Activated CD4-positive, alpha-beta T cell treated with anti-CD3 and anti-CD28 coated beads, Interleukin-2, amount 50 U/mL, for 24 hours (primary cell): ENCODE results near the gene SUPT5H.
"Not testable (repeated sequence)": the region's sequence is repeated elsewhere in the genome, so short reads cannot be mapped to it uniquely, and the experiment has no call there.

Source experiments
- DNase-seq, 2 donors: peaks; one replicate each; pipeline ENCODE4 v3.0.0-alpha.2; 2020; ENCODE audit warnings: low read depth in 1 of 2, low spot score in 1 of 2

SUPT5H gene

DNA sequence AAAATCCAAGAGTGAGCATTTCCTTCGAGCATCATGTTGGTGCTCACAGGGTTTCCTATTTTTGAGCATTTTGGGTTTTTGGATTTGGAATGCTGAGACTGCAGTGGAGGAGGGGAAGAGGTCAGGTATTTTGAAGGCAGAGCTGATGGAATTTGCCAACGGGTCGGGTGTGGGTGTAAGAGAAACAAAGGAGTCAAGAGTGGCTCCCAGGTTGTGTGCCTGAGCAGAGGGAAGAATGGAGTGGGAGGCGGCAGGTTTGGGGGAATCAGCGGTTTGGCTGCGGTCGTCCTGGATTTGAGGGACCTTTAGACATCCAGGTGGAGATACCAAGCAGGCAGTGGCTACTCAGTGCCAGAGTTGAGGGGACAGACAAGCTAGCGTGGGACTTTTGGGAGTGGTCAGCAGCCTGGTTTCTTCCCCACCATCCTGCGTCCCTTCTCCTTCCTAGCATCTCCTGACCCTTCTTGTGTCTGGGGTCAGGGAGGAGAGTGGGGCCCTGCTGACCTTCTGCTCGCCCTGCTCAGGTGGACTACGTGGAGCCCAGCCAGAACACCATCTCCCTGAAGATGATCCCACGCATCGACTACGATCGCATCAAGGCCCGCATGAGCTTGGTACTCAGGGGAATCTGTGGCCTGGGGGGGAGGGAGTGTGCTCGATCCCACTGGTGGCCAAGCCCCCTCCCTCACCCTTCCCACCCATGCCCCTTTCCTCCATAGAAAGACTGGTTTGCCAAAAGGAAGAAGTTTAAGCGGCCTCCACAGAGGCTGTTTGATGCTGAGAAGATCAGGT is 20.8 kb downstream of the SUPT5H start:
- DNase-seq: no peak

DNA sequence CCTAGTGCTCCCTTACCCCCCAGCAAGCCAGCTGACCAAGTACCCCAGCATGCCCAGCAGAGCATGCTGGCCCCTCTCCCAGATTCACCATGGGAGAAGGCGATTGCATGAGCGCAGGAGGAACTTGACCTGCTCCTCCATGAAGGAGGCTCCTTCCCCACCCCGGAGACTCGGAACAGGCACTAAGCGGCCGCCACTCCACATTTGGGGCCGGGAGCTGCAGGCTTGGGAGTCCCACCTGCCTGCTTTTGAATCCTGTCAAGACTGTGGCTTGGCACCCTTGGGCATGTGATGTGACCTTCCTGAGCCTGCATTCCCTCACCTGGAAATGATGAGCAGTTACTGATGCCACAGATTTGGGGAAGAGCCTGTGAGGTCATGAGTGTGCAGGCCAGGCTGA is 22.6 kb downstream of the SUPT5H start:
- no peak for DNase-seq

GRCh38 chr19:39469036-39469435 is 23.7 kb downstream of the SUPT5H start:
- no peak for DNase-seq

DNA sequence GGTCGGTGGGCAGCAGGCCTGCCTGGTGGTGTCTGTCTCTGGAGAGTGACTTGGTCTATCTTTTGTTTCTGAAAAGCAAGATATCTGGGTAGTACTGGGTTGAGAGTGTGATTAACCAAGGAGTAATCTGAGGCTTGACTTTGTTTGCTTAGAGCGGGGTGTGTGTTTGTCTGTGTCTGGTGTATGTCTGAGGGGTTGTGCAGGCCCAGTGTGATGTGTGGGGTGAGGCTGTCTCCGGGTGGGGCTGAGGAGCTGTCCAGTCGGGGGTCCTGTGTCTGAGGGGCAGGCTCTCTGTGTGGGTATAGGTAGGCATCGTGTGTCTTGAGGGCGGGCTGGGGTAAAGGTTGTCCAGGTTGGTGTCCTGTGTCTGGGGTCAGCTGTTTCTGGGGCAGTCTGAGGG is 24.2 kb downstream of the SUPT5H start:
- no peak for DNase-seq

- DNase-seq: no peak
These were observed 25.4 kb downstream of the SUPT5H start for GRCh38 chr19:39470724-39471339.

- DNase-seq: no peak
These were observed 26.6 kb downstream of the SUPT5H start for GRCh38 chr19:39471756-39472536.

DNA sequence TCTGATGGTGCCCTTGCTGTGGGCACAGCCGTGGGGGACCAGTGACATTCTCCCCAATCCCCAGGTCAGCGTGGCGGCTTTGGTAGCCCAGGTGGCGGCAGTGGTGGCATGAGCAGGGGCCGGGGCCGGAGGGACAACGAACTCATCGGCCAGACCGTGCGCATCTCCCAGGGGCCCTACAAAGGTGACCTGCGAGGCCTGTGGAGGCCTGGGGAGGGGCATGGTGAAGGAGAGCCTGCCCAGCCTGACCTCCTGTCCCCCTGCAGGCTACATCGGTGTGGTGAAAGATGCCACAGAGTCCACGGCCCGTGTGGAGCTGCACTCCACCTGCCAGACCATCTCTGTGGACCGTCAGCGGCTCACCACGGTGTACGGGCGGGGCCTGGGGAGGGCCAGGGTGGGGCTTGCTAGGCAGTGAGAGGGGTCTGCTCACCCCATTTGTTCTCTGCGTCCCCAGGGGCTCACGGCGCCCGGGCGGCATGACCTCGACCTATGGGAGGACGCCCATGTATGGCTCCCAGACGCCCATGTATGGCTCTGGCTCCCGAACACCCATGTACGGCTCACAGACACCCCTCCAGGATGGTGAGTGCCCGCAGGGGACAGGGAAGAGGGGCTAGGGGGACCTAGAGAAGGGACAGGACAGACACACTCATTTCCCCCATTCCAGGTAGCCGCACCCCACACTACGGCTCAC is 27.5 kb downstream of the SUPT5H start:
- no peak for DNase-seq

GRCh38 chr19:39473443-39473960 is 28.1 kb downstream of the SUPT5H start:
- DNase-seq: no peak

GRCh38 chr19:39474139-39474620 is 28.8 kb downstream of the SUPT5H start:
- peak; percentile 54 to 65 for DNase-seq

GRCh38 chr19:39475748-39476147 is 30.4 kb downstream of the SUPT5H start:
- DNase-seq: no peak

GRCh38 chr19:39479319-39479801 is 34.0 kb downstream of the SUPT5H start:
- not testable (repeated sequence) for DNase-seq

DNA sequence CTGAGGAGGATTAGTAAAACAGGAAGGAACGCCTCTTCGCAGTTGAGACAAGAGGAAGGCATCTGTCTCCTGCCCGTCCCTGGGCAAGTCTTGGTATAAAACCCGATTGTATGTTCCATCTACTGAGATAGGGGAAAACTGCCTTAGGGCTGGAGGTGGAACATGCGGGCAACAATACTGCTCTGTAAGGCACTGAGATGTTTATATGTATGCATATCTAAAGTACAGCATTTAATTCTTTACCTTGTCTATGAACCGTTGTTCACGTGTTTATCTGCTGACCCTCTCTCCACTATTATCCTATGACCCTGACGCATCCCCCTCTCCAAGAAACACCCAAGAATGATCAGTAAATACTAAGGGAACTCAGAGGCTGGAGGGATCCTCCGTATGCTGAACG is 34.5 kb downstream of the SUPT5H start:
- no peak for DNase-seq

GRCh38 chr19:39480337-39481228 is 35.2 kb downstream of the SUPT5H start, which contains the start of gene TIMM50:
Gene TIMM50 (plus strand): TSS chr19:39480838. CDS start chr19:39480854, 16 bp downstream.
- peak; percentile 97 to 98 for DNase-seq

GRCh38 chr19:39481229-39481545 is 35.8 kb downstream of the SUPT5H start:
- DNase-seq: no peak

DNA sequence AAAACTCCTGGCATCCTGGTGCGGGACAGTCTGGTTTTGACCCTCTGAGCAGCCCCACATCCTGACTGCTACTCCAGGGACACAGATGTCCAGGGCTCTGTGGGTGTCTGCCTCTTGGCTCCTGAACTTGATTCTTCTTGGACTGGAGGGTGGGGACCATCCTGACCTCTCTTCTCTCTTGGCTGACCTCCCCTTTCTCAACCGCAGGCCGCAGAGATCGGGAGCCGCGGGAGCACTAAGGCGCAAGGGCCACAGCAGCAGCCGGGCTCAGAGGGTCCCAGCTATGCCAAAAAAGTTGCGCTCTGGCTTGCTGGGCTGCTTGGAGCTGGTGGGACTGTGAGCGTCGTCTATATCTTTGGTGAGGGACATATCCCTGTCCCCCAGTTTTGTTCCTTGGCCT is 36.3 kb downstream of the SUPT5H start:
- DNase-seq: no peak

DNA sequence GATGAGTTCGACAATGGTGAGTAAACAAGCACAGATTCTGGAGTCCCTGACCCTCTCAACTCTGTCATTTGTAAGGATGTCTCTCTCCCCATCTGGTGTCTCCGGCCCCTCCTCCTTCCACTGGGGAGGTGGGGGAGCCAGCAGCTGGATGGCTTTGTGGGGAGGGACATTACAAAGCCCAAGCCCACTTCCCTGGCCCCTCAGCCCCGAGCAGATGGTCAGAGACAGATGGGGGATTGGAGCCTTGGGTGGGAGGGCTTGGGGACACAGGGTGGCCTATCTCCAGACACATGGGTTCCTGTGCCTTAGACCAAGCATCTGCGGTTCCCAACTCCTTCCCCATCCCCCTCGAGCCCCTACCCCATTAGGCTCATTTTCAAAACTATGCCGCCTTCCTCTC is 37.8 kb downstream of the SUPT5H start:
- DNase-seq: no peak

DNA sequence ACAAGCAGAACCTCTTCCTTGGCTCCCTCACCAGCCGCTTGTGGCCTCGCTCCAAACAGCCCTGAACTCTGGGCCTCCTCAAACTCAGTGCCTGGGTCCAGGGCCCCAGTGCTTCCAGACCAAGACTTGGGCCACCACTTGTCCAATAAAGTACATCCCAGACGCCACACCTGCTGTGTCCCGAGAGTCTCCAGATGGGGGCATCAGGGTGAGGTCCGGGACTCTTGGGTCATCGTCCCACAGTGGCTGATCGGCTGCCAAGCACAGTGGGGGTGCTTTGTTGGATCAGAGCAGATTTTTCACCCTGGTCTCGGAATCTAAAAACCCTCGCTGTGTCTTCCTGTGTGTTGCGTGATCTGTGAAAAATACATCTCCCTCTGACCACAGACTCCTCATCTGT is 44.4 kb downstream of the SUPT5H start:
- no peak for DNase-seq

- no peak for DNase-seq
These were observed 46.8 kb downstream of the SUPT5H start for GRCh38 chr19:39492225-39492624.

DNA sequence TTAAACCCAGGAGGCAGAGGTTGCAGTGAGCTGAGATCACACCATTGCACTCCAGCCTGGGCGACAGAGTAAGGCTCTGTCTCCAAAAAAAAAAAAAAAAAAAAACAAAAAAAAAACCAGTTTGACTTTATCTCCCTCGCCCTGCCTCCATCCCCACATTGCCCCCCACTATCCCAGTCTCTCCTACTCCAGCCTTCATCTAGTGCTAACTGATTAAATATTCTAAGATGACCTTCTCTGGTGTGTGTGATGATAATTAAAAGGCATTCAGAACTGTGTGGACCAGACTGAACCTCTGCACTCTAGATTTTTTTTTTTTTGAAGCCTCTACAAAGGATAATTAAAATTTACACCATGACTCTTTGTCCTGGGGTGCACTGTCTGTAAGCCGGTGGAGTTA is 47.4 kb downstream of the SUPT5H start:
- no peak for DNase-seq

DNA sequence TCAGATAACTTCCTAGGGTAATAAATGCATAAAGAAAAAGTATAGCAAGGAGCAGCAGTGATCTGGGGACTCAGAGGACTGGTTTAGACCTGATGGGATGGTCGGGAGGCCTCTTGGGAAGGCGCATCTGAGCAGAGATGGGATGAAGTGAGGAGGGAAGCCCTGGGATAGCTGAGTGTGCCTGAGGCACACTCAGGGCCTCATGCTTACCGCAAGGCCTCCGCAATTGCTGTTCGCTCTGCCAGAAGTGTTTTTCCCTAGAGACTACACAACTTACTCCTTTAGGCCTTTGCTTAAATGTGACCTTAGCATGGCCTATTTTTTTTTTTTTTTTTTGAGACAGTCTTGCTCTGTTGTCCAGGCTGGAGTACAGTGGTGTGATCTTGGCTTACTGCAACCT is 49.3 kb downstream of the SUPT5H start:
- no peak for DNase-seq
